Stimulated activated CD8-positive, alpha-beta memory T cell treated with anti-CD3 and anti-CD28 coated beads, Interleukin-4, amount 100 ng/mL, for 4 hours (primary cell): ENCODE data around the gene ESPN.

Experiments
- DNase-seq, 2 donors: peaks; one replicate each; pipeline ENCODE4 v3.0.0-alpha.2; 2020; ENCODE audit warnings: low read depth in 2 of 2, low spot score in 1 of 2

The ESPN gene

GRCh38 chr1:6508816-6509189 is 84.2 kb downstream of the ESPN start:
- DNase-seq: no peak

GRCh38 chr1:6509220-6509918 is 84.8 kb downstream of the ESPN start:
- no peak for DNase-seq

- no peak for DNase-seq
Observed at GRCh38 chr1:6509919-6510291, 85.3 kb downstream of the ESPN start.

- DNase-seq: no peak
Observed at GRCh38 chr1:6510493-6510892, 85.9 kb downstream of the ESPN start.
